H54 (cell line): ENCODE data around the gene UTRN.

Source experiments
- DNase-seq: peaks from one replicate; pipeline ENCODE4 v3.0.0; 2011; ENCODE audit warnings: low spot score, mixed read lengths; ENCODE audit not compliant: insufficient read length
- FAIRE-seq: peaks from 3 replicates; lab custom pipeline; 2011; peaks lifted over from hg19 to GRCh38; lab: Jason Lieb, UNC
- POLR2A ChIP-seq: IDR thresholded peaks from 2 replicates; pipeline ENCODE4 v1.6.1; 2011; ENCODE audit warnings: low read depth, mild to moderate bottlenecking, low read length

Gene UTRN

DNA sequence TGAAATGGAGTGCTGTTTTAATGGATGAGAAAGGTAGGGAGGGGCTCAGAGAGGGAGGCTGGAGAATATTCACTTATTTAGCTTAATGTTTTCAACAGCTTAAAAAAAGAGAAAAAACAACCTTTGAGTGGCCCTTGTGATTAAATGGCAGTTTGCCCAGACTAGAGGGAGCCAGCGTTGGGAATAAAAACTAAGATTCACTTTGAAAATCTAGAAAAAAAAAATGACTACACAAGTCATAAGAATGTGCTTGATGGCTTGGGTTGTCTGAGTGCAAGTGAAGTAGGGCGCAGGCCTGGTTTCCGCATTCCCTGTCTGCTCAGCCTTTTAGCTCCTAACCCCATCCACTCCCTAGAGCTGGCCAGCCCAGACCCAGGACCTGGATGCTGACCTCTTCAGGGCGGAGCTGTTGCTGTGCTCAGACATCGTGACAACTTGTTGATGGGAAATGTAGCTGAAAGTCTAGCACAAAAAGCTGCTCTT is 28.9 kb downstream of the UTRN start:
- FAIRE-seq (no peak), DNase-seq (no peak)
- TF ChIP-seq POLR2A = no peak

DNA sequence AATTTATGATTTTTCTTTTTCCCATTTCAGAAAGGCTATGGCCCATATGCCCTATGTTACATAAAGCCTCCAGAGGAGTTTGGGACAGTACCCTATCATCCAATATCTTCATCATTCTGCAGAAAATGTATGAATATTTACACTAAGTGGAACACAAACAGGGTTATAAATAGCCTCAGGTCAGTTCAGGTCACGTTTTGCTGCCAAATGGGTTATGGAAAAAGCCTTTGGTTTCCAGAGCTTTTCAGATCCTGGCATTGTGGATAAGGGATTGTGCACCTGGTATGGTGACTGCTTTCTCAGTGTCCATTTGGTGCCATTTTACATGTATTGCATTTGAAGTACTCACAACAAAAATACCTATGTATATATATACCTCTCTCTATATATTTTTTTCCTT is 29.4 kb downstream of the UTRN start:
- DNase-seq (no peak), FAIRE-seq (no peak)

GRCh38 chr6:144315226-144315980 is 30.3 kb downstream of the UTRN start:
- FAIRE-seq (no peak), DNase-seq (no peak)
- no peak for TF ChIP-seq POLR2A

More for the DNA sequence above, 29.4 kb downstream of the UTRN start:
- no peak for TF ChIP-seq POLR2A

DNA sequence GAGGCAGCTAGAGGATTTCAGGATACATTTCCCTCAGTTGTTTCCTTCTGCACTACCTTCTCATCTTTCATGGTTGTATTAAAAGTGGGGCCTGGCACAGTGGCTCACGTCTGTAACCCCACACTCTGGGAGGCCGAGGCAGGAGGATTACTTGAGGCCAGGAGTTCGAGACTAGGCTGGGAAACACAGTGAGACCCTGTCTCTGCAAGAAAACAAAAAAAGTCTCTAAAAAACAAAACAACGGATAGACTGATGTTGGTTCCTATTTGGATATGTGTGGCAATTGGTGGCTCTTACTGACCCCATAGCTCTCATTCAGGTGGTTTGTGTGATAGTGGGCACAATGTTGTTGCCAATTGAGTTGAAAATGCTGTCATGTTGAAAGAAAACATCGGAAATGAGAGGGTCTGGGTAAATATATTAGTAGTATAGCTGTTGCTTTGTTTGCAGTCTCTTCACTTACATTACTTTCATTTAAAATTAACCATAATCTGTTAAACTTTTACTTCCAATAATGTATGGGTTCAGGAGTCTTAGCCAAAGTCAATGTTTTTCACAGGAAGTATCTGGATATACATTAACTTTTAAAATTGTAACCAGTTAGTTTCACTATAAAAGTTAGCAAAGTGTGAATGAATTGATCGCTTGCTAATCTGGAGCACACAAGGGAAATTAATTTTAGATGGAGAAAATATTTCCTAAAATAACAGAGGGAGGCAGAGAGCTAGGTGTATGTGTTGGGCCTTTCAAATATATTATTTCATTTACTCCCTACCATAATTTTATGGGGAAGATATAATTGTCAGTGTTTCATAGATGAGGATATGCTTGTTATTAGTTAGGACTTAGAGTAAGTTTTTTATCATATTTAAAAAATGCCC is 31.1 kb downstream of the UTRN start:
- no peak for FAIRE-seq
- no peak for TF ChIP-seq POLR2A

DNA sequence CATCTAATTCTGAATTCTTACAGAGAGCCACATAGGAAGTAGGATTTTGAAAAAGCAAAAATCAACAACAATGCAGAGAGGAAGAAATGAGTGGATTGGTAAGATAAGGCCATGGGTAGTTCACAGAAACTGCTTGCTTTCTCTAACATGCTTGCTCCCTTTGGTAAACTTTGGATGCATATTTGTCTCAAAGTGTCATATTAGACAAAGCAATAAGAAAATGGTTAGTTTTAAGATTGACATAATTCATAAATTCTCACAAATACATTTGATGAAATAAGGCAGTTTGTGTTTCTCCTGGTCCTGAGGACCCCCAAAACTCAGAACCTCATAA is 31.7 kb downstream of the UTRN start:
- FAIRE-seq (no peak), DNase-seq (no peak)
- no peak for TF ChIP-seq POLR2A

More for the DNA sequence above, 31.1 kb downstream of the UTRN start:
- DNase-seq = no peak

DNA sequence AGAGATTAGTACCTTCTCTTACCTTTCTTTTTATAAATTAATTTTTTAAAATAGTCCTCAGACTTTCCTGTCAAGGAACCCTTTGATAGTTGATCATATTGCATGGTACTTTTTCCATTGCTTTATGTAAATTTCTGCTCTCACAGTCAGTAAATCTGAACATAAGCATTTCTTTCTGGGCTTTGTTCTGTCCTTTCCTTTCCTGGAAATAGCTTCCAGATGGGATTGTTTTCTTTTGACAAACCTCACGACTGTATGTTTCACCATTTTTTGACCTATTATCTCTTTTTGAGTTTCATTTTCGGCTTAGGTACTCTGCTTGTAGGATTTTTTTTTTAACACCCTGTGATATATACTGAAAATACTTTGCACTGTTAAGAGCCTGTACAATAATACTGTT is 32.6 kb downstream of the UTRN start:
- FAIRE-seq (no peak), DNase-seq (no peak)
- no peak for TF ChIP-seq POLR2A

- FAIRE-seq (no peak), DNase-seq (no peak)
- TF ChIP-seq POLR2A = no peak
Measured at GRCh38 chr6:144319211-144319610, 34.1 kb downstream of the UTRN start.

- FAIRE-seq (no peak), DNase-seq (no peak)
- TF ChIP-seq POLR2A = no peak
Measured at GRCh38 chr6:144320741-144321140, 35.6 kb downstream of the UTRN start.

DNA sequence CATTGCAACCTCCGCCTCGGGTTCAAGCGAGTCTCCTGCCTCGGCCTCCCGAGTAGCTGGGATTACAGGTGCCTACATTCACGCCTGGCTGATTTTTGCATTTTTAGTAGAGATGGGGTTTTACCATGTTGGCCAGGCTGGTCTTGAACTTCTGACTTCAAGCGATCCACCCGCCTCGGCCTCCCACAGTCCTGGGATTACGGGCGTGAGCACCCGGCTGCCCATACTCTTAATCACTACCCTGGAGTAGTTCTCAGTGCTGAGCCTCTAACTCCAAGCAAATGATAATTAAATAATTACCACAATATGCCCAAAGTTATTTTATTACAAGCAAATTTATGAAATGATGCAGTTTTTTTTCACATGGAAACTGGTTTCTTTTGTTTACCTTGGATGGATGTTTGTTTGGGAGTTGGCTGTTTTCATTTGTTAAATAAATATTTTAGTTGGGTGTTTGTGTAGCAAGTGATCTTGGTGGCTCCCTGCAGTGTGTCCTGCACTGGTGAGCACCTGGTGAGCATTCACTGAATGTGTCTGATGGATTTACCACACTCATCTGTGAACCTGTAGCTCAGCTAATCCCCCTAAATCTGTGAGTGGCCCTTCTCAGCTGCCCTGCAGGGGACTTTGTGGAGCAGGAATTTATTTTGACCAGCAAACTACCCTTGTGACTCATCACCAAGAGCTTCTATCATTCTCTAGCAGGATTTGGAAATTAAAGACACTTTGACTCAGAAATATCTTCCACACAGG is 36.9 kb downstream of the UTRN start:
- no peak for FAIRE-seq
- no peak for TF ChIP-seq POLR2A
- peak; percentile 47 for DNase-seq

DNA sequence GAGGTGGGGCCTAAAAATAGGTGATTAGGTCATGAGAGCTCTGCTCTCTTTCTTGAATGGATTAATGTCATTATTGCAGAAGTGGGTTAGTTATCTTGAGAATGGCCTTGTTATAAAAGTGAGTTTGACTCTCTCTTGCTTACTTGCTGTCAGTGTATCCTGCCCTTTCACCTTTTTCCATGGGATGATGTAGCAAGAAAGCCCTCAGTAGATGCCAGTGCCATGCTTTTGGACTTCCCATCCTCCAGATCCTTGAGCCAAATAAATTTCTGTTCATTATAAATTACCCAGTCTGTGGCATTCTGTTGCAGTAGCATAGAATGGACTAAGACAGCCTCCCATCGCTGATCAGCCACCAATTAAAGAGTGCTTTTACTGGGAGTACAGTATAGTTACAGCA is 40.1 kb downstream of the UTRN start:
- FAIRE-seq = no peak
- no peak for TF ChIP-seq POLR2A
- no peak for DNase-seq

DNA sequence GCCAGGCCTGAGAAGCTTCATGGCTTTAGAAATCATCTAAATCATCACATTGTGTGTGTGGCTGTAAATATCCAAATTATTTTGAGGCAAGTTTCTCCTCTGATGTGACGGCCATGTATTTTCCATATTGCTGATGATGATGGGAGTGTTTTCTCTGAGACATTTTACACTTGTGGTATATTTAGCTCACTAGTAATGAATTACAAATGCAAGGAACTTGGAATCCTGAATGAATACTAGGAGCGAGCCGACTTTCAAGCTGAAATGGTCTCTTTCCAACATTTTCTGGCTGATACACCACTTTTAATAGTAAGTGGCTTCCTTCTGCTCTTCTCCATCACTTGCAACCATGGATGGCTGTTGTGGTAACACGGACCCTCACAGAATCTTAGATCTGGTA is 41.3 kb downstream of the UTRN start:
- DNase-seq = no peak
- no peak for FAIRE-seq
- TF ChIP-seq POLR2A = no peak

- FAIRE-seq (no peak), DNase-seq (no peak)
- no peak for TF ChIP-seq POLR2A
Measured at GRCh38 chr6:144327081-144327480, 41.9 kb downstream of the UTRN start.

- no peak for FAIRE-seq
- DNase-seq = no peak
- TF ChIP-seq POLR2A = no peak
Measured at GRCh38 chr6:144330017-144330987, 45.2 kb downstream of the UTRN start.
